NCI-H748 (cell line): ENCODE data around the gene MEF2C.

ENCODE experiments used
- DNase-seq: peaks from one replicate; lab custom pipeline; 2025; ENCODE audit not compliant: unreplicated experiment; lab: John Stamatoyannopoulos, UW

Gene MEF2C

DNA sequence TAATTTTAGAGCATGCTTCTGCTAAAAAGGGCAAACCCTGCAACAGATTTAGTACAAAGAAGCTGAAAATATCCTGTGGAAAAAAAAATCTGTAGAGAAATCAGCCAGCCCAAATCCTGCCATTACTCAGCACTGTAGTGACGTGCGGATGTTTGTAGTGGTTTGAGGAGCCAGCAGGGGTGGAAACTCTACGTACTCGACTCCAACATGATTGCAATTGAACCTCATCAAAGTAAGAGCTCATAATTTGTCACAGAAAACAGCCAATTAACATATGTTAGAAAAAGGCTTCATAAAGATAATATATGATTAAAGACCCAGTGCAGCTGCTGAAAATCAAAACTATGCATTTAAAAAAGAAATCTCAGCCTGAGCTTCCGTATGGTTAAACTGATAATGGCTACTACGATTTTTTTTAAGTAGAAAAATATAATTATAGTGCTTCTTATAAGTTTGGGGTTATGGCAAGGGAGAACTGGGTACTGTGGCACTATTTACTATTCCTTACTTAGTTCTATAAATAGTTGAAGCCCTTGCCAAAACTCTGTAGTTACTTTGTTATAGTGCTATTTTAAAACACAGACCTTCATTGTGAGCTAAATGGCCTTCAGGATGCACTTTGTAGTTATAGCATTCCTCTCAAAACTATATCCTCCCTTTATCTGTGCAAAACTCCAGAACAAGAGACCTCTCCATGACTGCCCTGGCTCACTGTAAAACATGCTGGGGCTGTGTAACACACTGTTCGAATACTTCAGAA is 49.4 kb downstream of the MEF2C start:
- DNase-seq, result no peak

DNA sequence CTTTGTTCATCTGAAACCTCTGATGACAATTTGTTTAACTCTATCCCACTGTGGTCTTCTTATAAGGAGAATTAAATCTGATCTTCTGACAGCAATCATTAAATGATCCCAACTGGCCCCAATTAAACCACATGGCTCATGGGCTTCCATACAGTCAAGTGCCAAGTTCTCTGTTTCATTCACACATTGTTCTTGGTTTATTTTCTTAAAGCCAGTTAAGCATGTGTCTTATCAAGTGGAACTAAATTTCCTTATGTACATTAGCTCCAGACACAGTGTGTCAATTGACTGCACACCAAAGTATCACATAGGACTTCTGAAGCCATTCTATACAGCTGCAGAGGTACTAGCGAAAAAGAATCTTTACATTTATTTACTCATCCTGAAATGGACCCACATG is 51.2 kb downstream of the MEF2C start:
- no peak for DNase-seq

DNA sequence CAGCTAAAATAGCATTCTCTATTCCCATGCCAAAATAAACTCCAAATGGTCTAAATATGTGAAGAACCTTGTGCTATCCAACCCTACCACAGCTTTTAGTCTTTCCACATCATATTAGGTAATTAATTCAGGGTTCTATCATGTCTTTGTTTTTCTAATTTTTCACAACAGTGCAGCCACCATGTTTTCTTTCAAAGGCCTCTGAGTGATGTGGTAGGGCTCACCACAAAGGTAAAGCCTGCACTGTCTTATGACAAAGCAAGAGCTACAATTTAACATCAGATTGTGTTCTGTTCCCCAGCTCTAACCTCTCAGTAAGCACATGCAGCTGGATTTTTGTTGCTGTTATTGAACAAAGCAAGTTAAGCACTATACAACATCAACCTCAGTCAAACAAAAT is 52.4 kb downstream of the MEF2C start:
- DNase-seq, result no peak

DNA sequence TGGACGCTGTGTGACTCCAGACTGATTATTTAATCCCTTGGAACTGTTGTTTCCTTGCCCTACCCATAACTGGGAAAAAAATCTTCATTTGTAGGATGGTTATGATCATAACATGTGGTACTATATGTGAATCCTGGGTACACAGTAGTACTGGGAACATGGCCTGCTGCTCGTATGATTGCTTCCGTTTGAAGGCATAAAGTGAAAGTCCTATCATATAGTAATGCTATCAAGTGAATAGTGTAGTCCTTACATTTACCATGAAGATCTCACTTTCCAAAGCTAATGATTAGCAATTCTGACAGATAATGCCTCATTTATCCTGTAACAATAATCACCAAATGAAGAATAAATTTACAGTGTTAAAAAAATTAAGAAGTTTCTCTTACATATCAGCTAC is 53.2 kb downstream of the MEF2C start:
- no peak for DNase-seq

DNA sequence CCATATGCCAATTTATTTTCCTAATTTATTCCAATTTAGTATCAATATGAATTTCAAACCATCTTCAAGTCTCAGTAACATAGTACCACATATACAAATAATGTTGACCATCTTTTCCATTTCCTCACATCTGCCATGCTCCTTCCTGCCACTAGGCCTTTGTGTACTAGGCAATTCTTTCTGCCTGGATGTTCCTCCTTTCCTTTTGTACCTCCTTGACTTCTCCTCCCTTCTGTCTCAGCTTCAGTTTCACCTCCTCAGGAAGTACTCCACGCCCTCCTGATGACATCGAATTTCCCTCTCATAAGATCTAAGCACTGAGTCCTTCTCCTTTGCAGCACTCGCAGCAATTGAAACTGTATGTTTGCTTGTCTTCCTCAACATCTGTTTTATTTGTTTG is 53.9 kb downstream of the MEF2C start:
- DNase-seq, result no peak

DNA sequence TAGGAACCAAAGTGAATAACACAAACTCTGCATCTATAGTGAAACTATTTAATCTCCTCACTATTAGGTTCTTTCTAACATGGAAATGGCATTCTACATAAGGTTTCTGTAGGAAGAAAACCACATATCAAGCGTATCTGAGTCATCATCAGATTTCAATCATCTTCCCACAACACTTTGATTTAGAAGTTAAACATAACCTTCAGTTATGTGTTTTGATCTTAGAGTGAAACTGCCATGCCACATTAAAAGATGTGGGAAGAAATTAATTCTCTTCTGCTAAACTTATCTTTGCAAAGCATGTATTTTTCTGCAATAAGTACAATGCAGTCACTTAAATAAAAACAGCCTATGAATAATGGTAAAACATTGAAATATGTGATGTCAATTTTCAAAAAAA is 55.0 kb downstream of the MEF2C start:
- no peak for DNase-seq

DNA sequence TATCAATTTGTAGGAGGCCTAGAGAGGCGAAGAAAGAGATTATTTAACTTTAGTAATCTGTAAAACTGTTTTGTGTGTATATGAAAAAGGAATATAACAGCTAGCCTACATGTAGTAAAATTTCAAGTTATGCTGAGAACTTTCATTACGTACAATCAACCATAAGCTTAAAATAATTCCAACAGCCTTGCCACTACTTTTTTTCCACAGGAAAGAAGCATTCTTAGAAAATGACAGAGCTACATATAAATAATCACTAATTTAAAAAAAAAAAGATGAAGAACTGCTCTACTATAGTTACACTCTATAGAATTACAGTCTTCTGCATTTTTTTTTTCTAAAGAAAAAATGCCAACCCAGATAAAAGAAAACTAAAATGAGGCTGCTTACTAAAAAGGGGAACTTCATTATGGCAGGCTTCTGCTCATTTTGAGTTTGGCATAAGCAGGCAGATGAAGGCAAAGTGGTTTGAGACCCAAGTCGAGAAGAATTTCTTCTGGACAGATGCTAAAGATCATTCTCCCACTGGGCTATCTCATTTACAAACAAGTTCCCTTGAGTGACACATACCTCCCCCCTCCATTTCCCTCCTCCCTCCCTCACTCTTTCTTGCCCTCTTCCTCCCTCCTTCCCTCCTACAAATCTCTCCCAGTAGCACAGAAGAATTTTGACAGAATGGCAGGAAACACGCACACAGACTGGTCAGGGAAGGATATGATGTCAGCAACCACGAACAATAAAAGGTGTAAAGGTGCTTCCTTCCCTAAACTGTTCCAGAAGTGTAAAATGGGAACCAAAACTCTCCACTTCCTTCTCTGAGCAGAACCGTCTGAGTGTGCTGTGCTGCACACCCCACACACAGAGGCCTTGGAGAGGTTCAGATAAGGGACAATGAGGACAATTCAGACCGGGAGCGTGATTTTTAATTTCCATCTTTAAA is 56.1 kb downstream of the MEF2C start:
- no peak for DNase-seq

DNA sequence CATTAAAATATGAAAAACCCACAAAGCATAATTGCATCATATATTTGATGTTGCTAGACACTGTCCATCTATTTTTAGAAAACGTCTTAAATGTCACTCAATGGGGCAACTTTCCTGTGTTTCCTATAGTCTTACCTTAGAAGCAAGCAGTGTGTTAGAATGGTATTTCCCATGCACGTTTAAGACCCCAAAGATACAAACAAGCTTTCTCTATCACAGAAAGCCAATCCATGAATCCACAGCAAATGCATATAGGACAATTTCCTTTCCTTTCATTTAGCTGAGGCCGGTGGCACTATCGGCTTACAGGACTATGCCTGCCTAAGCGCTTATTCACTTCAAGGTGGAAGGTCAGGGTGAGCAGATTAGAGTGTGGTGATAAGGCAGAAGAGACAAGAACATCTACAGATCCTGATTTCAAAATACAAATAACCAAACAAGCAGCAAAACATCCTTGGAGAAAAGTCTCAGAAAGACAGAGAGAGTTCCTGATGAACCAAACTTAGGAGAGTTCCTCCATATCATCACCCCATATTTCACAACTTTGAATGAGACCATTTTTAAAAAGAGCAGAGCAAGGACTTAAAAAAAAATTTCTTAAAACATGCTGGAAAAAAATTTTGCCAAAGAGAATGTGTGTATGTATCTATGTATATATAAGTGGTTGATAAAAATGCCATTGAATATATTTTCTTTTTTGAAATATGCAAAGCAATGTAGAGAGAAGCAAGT is 57.2 kb downstream of the MEF2C start:
- no peak for DNase-seq

DNA sequence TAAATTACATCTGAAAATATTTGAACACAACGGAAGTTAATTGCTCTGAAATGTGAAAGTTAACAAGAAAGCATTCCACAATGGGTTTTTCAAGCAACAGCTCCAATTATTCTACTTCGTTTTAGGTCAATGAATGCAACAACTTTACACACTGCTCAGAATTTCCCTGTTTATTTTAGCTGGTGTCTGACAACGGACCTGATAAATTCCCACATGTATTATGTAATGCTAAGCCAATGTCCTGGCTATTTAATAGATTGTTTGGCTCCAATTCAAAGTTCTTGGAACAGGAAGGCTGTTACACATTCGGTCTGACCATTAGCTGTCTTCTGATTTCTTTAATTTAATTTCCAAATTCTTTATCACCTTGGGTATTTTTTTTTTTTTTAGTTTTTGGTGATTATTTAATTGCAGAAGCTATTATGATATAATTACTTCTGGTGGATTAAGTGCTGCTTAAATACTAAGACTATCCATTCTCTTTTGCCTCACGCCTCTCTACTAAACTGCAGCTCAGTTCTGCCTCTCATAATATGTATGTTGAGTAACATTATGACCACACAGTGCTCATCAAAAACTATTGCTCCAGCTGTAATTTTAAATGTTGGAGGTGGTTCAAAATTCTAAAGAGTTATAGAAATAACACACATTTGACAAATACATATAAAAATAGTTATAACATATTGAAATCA is 57.9 kb downstream of the MEF2C start:
- peak; percentile 18 for DNase-seq

DNA sequence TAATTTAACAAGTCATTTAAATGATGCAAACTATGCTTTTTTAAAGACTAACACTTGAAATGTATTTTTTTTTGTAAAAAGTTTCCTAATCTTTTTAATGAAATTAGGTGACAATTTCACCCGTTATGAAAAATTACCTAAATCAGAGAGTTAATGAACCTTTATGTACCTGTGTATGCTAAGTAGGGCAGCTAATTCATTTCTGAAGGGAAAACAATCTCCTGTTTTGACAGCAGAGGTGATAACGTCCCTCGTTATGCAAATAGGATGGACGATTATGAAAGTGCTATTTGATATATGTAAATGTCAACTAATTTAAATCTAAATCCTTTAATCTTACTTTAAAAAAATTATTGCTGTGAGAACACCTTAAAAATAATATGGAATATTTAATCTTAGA is 58.8 kb downstream of the MEF2C start:
- DNase-seq, result no peak

DNA sequence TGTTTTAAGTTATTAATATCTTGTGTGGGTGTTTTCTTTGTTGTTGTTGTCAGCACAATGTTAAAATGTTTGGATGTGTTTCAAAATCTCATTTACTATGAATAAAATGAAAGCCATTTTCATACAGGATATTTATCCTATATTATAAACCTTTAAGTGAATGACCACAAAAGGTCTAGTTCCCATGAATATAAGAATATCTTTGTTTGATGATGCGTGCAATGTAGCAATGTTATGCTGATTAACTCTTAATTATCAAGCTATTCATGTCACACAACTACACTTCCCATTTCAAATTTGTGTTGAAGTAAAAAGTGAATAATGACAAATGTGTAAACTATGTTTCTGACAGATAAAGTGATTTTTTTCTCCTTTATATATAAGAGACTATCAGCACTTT is 59.8 kb downstream of the MEF2C start:
- no peak for DNase-seq

DNA sequence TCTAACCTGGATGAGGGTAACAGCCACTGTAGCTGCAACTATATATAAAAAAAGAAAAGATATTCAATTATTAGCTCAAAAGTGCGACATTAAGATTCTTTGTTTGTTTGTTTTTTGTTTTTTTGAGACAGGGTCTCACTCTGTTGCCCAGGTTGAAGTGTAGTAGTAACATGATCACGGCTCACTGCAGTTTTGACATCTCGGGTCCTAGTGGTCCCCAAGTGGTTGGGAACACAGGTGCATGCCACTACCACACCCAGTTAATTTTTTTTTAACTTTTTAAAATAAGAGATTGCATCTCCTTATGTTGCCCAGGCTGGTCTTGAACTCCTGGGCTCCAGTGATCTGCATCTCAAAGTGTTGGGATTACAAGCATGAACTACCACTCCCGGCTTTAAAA is 61.8 kb downstream of the MEF2C start:
- DNase-seq, result no peak

DNA sequence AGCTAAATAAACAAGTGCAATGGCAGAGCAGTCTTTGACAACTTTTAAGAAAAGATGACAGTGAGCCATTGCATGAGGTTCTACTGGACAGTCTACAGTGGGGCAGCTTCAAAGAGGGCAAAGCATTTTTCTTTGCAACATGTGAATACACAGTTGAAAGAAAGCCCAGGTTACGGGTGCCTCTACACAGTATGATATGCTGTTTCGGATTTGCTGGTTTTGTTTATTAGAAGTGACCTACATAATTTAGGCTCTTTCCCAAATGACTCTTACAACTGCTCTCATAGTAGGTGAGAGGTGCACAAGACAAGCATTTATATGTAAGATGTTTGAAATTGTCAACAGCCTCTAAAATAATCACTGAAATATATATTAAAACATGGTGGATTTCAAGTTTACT is 62.4 kb downstream of the MEF2C start:
- DNase-seq, result no peak

DNA sequence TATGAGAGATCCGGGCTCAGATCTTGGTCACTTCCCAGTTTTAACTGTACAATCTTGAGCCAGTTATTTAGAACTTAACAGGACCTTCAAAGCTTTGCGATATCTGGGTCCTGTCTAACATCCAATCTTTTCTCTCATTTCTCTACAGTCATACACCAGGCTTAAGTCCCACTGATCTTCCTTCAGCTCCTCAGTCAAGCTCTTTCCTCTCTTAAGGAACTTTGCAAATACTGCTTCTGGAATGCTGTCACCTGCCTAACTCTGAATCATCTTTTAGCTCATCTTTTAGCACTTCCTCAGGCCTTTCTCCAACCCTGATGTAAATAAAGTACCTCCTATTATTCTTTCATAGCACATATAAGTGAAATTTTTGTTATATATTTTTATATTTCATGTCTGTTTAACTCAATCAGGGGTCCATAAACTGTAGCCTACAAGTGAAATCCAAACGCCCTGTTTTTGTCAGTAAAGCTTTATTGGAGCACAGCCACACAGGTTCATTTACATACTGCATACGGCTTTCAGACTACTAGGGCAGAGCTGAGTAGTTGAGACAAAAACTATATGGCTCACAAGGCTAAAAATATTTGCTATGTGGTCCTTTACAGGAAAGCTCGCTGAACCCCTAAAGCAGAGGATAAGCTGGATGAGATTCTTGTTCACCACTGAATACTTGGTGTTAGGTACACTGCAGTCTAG is 63.5 kb downstream of the MEF2C start:
- no peak for DNase-seq

DNA sequence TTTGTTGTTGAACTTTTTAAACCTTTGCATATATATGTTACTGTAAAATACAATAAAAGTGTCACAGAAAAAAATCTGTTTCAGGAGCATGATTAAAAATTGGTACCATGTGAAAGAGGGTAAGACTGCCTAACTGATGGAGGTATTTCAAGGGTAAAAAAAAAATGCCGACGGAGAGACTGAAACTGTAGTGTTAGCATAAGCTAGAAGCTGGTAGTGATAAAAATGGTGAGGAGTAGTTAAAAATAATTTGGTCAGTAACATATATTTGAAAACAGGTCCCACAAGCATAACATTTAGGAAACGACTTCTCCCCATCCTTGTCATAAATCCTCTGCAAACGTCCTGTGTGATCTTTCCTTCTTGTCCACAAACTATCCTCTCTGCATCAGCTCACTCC is 64.7 kb downstream of the MEF2C start:
- no peak for DNase-seq

DNA sequence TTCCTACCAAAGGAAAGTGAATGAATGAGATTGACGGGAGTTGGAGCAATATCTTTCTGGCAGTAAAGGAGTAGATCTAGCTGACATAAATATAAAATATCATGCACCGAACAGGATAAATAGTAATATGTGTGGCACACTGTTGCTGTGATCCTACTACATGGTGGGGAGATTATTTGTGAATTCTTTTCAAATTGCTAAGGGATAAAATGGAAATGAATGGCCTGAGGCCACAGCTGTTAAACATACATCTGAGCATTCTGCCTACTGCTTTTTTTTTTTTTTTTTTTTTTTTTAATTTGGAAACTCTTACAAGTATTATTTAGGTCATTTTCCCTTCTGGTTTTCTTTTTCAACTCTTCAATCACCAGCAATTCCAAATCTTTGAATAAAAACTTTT is 66.8 kb downstream of the MEF2C start:
- DNase-seq, result no peak

DNA sequence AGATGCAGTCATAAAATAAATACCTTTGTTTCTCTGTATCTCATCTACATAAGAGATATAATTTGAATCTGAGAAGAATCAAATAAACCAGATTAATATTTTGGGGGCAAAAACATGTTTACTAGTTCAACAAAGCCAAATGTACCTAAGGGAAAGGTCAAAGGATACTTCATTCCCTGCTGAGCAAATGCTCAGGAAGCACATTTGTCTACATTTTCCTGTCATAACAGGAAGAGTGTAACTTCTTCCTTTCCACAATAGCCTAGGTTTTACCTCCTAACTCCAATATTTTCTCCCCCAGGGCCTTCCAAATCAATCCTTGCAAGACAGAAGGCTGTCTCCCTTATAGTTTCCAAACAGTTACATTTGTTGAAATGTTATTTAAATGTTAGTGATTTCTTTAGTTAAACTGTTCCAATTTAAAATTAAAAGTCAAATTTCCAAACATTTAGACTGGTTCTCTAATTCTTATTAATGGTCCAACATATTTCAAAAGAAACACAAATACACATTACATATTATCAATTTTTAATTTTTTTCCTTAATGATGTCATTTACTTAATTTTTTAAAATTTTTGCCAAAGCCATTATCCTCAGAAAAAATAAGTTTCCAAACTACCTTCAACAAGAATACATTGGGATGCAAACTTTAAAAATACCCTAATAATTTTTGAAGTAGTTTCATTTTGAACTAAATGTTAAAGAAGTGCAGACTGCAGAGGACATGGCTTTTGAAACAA is 67.8 kb downstream of the MEF2C start:
- no peak for DNase-seq

DNA sequence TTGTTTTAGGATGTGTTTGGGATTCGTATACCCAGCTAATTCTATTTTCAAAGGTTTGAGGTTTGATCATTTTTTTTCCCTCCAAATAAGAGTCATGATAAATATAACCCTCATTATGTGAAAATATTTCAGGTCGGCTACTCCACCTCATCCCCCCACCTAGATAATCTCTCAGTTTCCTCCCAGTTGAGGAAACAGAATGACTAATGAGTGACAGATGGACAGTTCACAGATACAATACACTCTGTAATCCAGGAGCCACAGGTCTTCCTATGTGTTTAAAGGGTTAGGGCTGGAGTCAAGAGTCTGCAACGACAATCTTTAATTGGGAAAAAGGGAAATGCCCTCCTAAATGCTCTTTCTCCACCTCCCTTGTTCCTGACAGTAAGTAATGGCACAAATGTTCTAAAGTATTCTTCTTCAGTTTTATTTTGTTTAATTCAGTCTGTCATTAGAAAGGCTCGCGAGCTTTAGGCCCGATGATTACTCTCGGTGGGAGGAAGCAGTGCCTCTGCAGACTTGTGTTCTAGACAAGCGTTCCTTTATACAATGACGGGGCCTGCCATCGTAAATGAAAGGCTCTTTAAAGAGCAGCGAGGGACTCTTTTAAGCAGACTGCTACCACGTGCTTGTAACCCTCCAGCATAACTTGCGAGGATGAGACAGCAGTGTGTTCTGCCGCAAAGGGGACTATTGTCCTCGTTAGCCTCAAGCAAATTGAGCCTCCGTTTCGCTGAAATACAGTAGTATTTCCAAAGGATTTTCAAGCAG is 69.0 kb downstream of the MEF2C start:
- no peak for DNase-seq

DNA sequence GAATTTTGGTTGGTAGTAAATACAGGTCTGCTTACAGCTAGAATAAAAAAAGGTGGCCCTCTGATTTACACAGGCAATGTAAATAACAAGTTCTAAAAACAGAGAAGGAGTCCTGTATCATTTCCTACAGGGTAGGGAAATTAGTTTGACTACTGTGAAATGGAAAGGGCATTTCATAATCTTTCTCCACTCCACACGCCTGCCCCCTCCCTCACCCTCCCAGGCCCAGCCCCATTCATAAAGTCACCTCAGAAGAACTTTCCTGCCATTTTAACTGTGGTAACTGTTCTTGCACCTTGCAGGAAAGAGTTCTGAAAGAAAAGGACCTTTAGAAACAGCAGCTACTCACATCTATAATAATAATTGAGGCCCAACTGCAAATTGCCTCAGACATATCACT is 69.7 kb downstream of the MEF2C start:
- DNase-seq, result no peak
